SH-SY5Y (cell line): Measurements from ENCODE around the gene LYPD3.

Source experiments
- GATA2 ChIP-seq: IDR thresholded peaks from 2 replicates; pipeline ENCODE4 v1.6.1; 2011; ENCODE audit warnings: mild to moderate bottlenecking, low read depth, low read length
- GATA3 ChIP-seq: IDR thresholded peaks from 2 replicates; pipeline ENCODE4 v1.6.1; 2011; ENCODE audit warnings: low read depth, mild to moderate bottlenecking, low read length, moderate library complexity

DNA sequence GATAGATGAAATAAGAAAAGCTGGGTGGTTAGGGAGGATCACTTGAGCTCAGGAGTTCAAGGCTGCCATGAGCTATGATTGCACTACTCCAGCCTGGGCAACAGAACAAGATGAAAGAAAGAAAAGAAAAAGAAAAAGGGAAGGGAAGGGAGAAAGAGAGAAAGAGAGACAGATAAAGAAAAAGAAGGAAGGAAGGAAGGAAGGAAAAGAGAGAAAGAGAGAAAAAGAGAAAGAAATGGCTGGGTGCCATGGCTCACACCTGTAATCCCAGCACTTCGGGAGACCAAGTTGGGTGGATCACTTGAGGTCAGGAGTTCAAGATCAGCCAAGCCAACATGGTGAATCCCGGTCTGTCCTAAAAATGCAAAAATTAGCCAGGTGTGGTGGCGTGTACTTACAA, 29.6 kb downstream of the LYPD3 start:
- TF ChIP-seq GATA3 (no peak), GATA2 (no peak)
